DOHH2 (cell line): ENCODE data around the gene CIDEB.
A peak's percentile ranks its signal among the peaks of the same experiment; 100 is the strongest.

ENCODE experiments used
- EZH2phosphoT487 ChIP-seq: fragments of 200-600 bp; sonication (generic); IDR thresholded peaks from 2 replicates; pipeline ENCODE4 v1.6.1; 2017; ENCODE audit warnings: borderline replicate concordance, mild to moderate bottlenecking, antibody characterized with exemption, low read length, moderate library complexity, mixed read lengths
- TF ChIP-seq, protein P1 (sequence below): fragments of 200-600 bp; sonication (generic); IDR thresholded peaks from one replicate; pipeline ENCODE4 v1.5.1; 2014; ENCODE audit warnings: antibody characterized with exemption, mild to moderate bottlenecking, low read depth, low read length; ENCODE audit not compliant: poor library complexity, severe bottlenecking

DNA sequence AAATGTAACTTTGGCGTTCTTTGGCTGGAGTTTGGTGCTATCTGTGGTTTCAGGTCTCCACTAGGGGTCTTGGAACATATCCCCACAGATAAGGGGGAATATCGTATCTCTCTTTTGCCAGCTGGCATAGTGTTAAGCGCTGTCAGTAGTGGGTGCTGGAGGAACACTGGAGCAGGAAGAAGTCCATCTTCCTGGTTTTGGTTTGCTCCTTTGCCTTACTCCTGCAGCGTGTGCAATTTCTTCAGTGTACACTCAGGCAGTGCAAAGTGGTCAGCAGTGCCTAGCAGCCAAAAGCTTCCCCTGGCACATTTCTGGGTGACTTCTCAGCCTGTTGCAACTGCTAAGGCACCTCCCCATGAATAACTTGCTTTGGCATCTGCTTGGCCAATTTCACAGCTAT is 43.7 kb upstream of the CIDEB start:
- TF ChIP-seq, protein P1, sequence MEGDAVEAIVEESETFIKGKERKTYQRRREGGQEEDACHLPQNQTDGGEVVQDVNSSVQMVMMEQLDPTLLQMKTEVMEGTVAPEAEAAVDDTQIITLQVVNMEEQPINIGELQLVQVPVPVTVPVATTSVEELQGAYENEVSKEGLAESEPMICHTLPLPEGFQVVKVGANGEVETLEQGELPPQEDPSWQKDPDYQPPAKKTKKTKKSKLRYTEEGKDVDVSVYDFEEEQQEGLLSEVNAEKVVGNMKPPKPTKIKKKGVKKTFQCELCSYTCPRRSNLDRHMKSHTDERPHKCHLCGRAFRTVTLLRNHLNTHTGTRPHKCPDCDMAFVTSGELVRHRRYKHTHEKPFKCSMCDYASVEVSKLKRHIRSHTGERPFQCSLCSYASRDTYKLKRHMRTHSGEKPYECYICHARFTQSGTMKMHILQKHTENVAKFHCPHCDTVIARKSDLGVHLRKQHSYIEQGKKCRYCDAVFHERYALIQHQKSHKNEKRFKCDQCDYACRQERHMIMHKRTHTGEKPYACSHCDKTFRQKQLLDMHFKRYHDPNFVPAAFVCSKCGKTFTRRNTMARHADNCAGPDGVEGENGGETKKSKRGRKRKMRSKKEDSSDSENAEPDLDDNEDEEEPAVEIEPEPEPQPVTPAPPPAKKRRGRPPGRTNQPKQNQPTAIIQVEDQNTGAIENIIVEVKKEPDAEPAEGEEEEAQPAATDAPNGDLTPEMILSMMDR = peak; percentile 13
- TF ChIP-seq EZH2phosphoT487 = no peak
